ENCODE measurements around the gene PPDPF.

Gene PPDPF

GRCh38 chr20:63561624-63562396 is 41.2 kb downstream of the PPDPF start:
- TF ChIP-seq SIN3A (IDR thresholded peaks at IDR 0.05; ENCODE audit: borderline replicate concordance, insufficient read depth, low read length) (no peak), FOXP2 (optimal IDR thresholded peaks at IDR 0.05; ENCODE audit: borderline replicate concordance, extremely low read depth, extremely low read length, insufficient read depth) (no peak), TAF1 (IDR thresholded peaks at IDR 0.05; ENCODE audit: borderline replicate concordance, insufficient read depth, low read length) (no peak), REST (IDR thresholded peaks at IDR 0.05; ENCODE audit: insufficient read depth in 1 of 2, low read depth in 2 of 2, low read length in 2 of 2) (no peak), POLR2AphosphoS5 (IDR thresholded peaks at IDR 0.05; ENCODE audit: low read depth, low read length) (no peak)

- no peak for TF ChIP-seq SIN3A (IDR thresholded peaks at IDR 0.05; ENCODE audit: borderline replicate concordance, insufficient read depth, low read length)
- no peak for TF ChIP-seq POLR2AphosphoS5 (IDR thresholded peaks at IDR 0.05; ENCODE audit: low read depth, low read length)
- no peak for TF ChIP-seq REST (IDR thresholded peaks at IDR 0.05; ENCODE audit: insufficient read depth in 1 of 2, low read depth in 2 of 2, low read length in 2 of 2)
- TF ChIP-seq FOXP2 (optimal IDR thresholded peaks at IDR 0.05; ENCODE audit: borderline replicate concordance, extremely low read depth, extremely low read length, insufficient read depth): no peak
- no peak for TF ChIP-seq TAF1 (IDR thresholded peaks at IDR 0.05; ENCODE audit: borderline replicate concordance, insufficient read depth, low read length)
These were observed 42.1 kb downstream of the PPDPF start for GRCh38 chr20:63562461-63563224.

DNA sequence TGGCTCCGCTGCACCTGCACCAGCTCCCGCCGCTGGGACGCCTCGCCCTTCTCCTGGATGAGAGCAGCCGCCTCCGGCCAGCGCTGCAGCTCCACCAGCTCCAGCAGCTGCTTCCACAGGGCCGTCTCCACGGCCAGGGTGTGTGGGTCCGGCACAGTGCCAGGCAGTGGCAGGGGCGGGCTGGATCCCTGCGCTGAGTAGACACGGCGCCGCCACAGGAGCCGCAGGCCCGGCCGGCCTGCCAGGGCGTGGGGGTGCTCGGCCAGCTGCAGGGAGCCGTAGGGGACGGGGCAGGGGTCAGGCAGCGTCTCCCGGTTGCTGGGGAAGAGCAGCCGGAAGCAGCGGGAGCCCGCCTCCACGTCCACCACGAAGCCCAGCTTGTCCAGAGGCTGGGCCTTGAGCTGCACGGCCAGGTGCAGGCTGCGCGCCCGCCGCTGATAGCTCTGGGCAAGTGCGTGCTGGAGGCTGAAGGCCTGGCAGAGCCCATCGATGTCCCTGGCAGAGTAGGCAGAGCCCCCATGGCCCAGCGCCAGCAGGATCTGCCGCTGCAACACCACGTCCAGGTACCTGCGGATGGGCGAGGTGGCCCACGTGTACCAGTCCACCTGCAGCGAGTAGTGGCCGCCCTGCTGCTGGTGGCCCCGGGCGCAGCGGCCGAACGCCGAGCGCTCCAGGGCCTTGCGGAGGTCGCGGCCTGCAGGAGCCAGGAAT is 42.8 kb downstream of the PPDPF start:
- TF ChIP-seq REST (IDR thresholded peaks at IDR 0.05; ENCODE audit: insufficient read depth in 1 of 2, low read depth in 2 of 2, low read length in 2 of 2) (no peak), FOXP2 (optimal IDR thresholded peaks at IDR 0.05; ENCODE audit: borderline replicate concordance, extremely low read depth, extremely low read length, insufficient read depth) (no peak), TAF1 (IDR thresholded peaks at IDR 0.05; ENCODE audit: borderline replicate concordance, insufficient read depth, low read length) (no peak), SIN3A (IDR thresholded peaks at IDR 0.05; ENCODE audit: borderline replicate concordance, insufficient read depth, low read length) (no peak), POLR2AphosphoS5 (IDR thresholded peaks at IDR 0.05; ENCODE audit: low read depth, low read length) (no peak)

GRCh38 chr20:63564036-63564810 is 43.7 kb downstream of the PPDPF start:
- TF ChIP-seq SIN3A (IDR thresholded peaks at IDR 0.05; ENCODE audit: borderline replicate concordance, insufficient read depth, low read length) (no peak), POLR2AphosphoS5 (IDR thresholded peaks at IDR 0.05; ENCODE audit: low read depth, low read length) (no peak), TAF1 (IDR thresholded peaks at IDR 0.05; ENCODE audit: borderline replicate concordance, insufficient read depth, low read length) (no peak), REST (IDR thresholded peaks at IDR 0.05; ENCODE audit: insufficient read depth in 1 of 2, low read depth in 2 of 2, low read length in 2 of 2) (no peak), FOXP2 (optimal IDR thresholded peaks at IDR 0.05; ENCODE audit: borderline replicate concordance, extremely low read depth, extremely low read length, insufficient read depth) (no peak)
